ENCODE measurements around the gene PALB2. TPM values are rescaled to one million over a fixed set of nuclear protein-coding genes. Genes with fewer than 3 reads are reported as not detected.

The PALB2 gene
- 8.4 to 13.2 TPM (median 8.7 TPM) in 3 replicates for total RNA-seq
- long read RNA-seq, full-length matches to known transcripts = 4 of 9 reads
- long read RNA-seq, partial matches to known transcripts = 2 of 9 reads
- long read RNA-seq, other reads (novel, unspliced or antisense) = 3 of 9 reads

- Mint-ChIP-seq H3K4me3 (ENCODE audit: unreplicated experiment) (peak within 1 kb of the TSS; percentile 91), H3K4me1 (ENCODE audit: low read depth) (peaks cover 33% of the 10 kb centered on the region), H3K36me3 (ENCODE audit: low read depth) (peaks cover 11% of the 10 kb centered on the region), H3K9me3 (ENCODE audit: low read depth) (no peaks in the 10 kb centered on the region), H3K27ac (ENCODE audit: unreplicated experiment) (peak within 1 kb of the TSS; percentile 94), H3K27me3 (ENCODE audit: low read depth) (no peaks in the 10 kb centered on the region)
- peak; percentile 97 for DNase-seq (ENCODE audit: low spot score)
- TF ChIP-seq CTCF (IDR thresholded peaks at IDR 0.05) = no peak
Measured at GRCh38 chr16:23640931-23641765, at the start of gene PALB2, which contains the start of gene DCTN5. Gene PALB2, minus strand, starts transcription at chr16:23641310. Its CDS starts 153 bp downstream, at chr16:23641157. Gene DCTN5, plus strand, starts transcription at chr16:23641466. Its CDS starts 77 bp downstream, at chr16:23641543.

GRCh38 chr16:23689442-23690187 lies 48.5 kb upstream of the PALB2 start:
- H3K4me1 Mint-ChIP-seq (ENCODE audit: low read depth) = peaks cover 4% of the 10 kb centered on the region
- peaks cover 31% of the 10 kb centered on the region for H3K36me3 Mint-ChIP-seq (ENCODE audit: low read depth)
- H3K9me3 Mint-ChIP-seq (ENCODE audit: low read depth) = no peaks in the 10 kb centered on the region
- H3K27ac Mint-ChIP-seq (ENCODE audit: unreplicated experiment) = no peak overlapping the region
- H3K27me3 Mint-ChIP-seq (ENCODE audit: low read depth) = no peaks in the 10 kb centered on the region
- no peak for DNase-seq (ENCODE audit: low spot score)
- no peak for TF ChIP-seq CTCF (IDR thresholded peaks at IDR 0.05)
- no peak overlapping the region for H3K4me3 Mint-ChIP-seq (ENCODE audit: unreplicated experiment)

GRCh38 chr16:23687034-23687808 lies 46.1 kb upstream of the PALB2 start:
- no peak for TF ChIP-seq CTCF (IDR thresholded peaks at IDR 0.05)
- Mint-ChIP-seq H3K9me3 (ENCODE audit: low read depth) (no peaks in the 10 kb centered on the region), H3K27ac (ENCODE audit: unreplicated experiment) (no peak overlapping the region), H3K4me1 (ENCODE audit: low read depth) (no peaks in the 10 kb centered on the region), H3K27me3 (ENCODE audit: low read depth) (no peaks in the 10 kb centered on the region), H3K36me3 (ENCODE audit: low read depth) (peaks cover 37% of the 10 kb centered on the region), H3K4me3 (ENCODE audit: unreplicated experiment) (no peak overlapping the region)
- no peak for DNase-seq (ENCODE audit: low spot score)

GRCh38 chr16:23683487-23683886 lies 42.4 kb upstream of the PALB2 start:
- H3K27ac Mint-ChIP-seq (ENCODE audit: unreplicated experiment) = no peak overlapping the region
- H3K9me3 Mint-ChIP-seq (ENCODE audit: low read depth) = no peaks in the 10 kb centered on the region
- peaks cover 26% of the 10 kb centered on the region for H3K36me3 Mint-ChIP-seq (ENCODE audit: low read depth)
- no peaks in the 10 kb centered on the region for H3K27me3 Mint-ChIP-seq (ENCODE audit: low read depth)
- peaks cover 21% of the 10 kb centered on the region for H3K4me1 Mint-ChIP-seq (ENCODE audit: low read depth)
- no peak for TF ChIP-seq CTCF (IDR thresholded peaks at IDR 0.05)
- no peak for DNase-seq (ENCODE audit: low spot score)
- no peak overlapping the region for H3K4me3 Mint-ChIP-seq (ENCODE audit: unreplicated experiment)

All from chondrocyte (in vitro differentiated cells).